WI38 (cell line): ENCODE measurements around the gene CDK5RAP1.

Source experiments
- H3K4me3 ChIP-seq: 2 replicates; pipeline ENCODE4 v1.5.1; 2011; ENCODE audit warnings: low read depth, mild to moderate bottlenecking, control low read depth, low read length
- TF ChIP-seq, protein P1 (sequence below): IDR thresholded peaks from 2 replicates; pipeline ENCODE4 v1.5.1; 2012; ENCODE audit warnings: low read depth, mild to moderate bottlenecking, control low read depth, low read length

The CDK5RAP1 gene

DNA sequence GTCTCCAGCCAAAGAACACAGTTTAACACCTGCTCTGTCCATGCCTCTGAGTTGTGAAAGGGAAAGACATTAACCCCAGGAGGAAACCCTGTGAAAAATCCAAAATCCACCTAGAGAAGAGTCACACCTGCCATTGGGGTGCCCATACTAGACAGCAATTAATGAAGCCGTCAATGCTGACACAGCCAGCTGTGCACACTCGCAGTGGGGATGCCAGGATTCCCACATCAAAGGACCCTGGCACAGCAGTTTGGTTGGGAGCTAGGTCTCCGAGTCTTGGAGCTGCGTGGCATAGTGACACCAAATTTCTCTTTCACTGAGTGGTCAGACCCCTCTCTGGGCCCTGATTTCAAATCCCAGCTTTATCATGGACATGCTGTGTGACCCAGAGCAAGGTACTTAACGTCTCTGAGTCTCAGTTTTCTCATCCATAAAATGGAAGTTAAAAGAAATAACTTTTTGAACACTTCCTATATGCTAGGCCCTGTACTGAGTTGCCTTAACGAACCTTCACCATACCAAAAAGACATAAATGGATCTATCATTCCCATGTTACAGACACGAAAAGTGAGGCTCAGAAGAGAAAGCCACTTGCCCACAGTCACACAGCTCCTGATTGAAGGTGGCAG is 87.5 kb downstream of the CDK5RAP1 start:
- no peak overlapping the region for H3K4me3 ChIP-seq
- TF ChIP-seq, protein P1, sequence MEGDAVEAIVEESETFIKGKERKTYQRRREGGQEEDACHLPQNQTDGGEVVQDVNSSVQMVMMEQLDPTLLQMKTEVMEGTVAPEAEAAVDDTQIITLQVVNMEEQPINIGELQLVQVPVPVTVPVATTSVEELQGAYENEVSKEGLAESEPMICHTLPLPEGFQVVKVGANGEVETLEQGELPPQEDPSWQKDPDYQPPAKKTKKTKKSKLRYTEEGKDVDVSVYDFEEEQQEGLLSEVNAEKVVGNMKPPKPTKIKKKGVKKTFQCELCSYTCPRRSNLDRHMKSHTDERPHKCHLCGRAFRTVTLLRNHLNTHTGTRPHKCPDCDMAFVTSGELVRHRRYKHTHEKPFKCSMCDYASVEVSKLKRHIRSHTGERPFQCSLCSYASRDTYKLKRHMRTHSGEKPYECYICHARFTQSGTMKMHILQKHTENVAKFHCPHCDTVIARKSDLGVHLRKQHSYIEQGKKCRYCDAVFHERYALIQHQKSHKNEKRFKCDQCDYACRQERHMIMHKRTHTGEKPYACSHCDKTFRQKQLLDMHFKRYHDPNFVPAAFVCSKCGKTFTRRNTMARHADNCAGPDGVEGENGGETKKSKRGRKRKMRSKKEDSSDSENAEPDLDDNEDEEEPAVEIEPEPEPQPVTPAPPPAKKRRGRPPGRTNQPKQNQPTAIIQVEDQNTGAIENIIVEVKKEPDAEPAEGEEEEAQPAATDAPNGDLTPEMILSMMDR = no peak

DNA sequence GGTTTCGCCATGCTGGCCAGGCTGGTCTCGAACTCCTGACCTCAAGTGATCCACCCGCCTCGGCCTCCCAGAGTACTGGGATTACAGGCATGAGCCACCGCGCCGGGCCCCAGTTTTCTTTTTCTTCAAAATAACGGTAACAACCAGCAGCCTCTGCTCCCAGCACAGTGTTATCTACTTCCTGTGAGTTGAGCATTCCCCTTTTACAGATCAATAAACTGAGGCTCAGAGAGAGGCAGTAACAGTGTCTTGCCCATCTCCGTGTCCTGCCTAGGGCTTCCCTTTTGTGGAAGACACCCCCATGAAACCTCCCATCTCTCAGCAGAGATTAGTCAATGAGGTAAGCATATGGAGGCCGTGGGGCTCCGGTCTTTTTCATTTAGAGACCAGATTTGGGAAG is 88.7 kb downstream of the CDK5RAP1 start:
- TF ChIP-seq, protein P1 = no peak

DNA sequence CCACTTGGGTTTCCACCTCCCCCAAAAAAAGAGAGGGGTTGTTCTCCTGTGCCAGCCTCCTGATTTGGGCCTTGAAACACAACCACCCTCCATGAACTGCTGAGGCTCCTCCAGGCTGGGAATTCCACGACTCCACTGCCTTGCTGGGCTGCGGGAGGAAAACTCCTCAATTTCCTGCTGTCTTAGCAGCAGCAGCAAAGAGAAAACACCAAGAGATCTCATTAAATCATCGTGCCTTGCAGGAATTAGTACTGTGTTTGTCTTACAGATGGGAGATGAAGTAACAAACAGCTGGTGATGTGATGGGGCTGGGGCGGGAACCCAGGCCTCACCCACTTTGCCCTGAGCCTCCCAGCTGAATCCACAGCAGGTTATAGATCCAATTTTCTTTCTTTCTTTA is 89.3 kb downstream of the CDK5RAP1 start:
- no peak overlapping the region for H3K4me3 ChIP-seq
- TF ChIP-seq, protein P1 = no peak

More for the DNA sequence above, 88.7 kb downstream of the CDK5RAP1 start:
- H3K4me3 ChIP-seq = no peak overlapping the region

DNA sequence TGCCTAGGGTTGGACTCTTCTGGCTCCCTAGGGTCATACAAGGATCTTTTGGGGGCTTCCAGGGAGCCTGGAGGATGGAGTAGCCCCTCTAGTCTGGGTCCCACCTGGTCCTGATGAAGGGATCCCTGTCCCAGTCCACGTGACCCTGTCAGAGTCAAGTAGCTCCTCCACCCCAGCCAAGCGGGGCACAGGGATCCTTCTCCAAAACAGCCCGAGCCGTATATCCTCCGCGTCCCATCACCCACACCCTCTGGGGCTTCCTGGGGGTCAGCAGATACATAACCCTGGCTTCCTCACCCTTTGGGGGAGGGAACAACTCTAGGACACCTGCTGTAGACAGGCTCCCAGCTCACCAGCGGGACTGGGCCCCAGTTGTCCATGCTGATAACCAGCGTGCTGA is 90.3 kb downstream of the CDK5RAP1 start:
- TF ChIP-seq, protein P1 = no peak
- no peak overlapping the region for H3K4me3 ChIP-seq

DNA sequence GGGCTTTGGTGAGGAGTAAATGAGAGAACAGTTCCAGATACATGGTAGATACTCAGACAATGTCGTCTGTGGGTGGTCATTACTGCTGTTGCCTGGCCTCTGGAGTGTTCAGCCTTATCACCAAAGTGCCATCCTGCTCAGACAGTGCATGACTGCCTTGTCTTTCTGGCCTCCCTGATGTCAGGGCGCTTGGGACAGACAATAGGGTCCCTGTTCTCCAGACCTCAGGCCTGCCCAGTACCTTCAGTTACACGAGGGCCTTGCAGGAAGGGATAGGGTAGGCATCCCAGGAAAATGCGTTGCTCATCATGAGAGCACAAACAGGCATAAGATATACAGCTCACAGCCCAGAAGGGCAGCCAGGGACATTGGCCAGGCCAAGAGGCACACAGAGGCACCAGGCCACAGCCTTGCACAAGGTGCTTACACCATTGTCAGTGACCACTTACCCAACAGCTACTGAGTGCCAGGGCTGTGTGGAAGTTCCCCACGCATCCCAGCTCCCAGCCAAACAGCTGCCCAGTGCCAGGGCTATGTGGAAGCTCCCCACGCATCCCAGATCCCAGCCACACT is 90.9 kb downstream of the CDK5RAP1 start:
- TF ChIP-seq, protein P1 = no peak
- H3K4me3 ChIP-seq = no peak overlapping the region

DNA sequence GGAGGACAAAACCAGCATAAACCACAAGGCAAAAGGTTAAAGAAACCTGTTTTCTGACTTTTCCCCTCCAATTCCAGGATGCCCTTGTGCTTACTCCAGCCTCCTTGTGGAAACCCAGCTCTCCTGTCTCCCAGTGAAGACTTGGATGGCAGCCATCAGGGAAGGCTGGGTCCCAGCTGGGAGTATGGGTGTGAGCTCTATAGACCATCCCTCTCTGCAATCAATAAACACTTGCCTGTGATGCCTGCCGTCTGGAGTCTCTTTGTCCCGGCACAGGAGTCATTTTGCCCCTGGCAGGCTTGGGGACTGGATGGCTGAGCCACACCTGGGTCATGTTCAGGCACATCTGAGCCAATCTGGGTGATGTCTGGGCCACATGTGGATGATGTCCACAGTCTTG is 91.7 kb downstream of the CDK5RAP1 start:
- no peak overlapping the region for H3K4me3 ChIP-seq
- TF ChIP-seq, protein P1 = no peak
